Smooth muscle cell of the brain vasculature (primary cell): ENCODE measurements around the gene LHFPL6.

Experiments used
- DNase-seq: peaks from one replicate; pipeline ENCODE4 v3.0.0-alpha.2; 2012; ENCODE audit warnings: low read depth, low spot score

Gene LHFPL6

DNA sequence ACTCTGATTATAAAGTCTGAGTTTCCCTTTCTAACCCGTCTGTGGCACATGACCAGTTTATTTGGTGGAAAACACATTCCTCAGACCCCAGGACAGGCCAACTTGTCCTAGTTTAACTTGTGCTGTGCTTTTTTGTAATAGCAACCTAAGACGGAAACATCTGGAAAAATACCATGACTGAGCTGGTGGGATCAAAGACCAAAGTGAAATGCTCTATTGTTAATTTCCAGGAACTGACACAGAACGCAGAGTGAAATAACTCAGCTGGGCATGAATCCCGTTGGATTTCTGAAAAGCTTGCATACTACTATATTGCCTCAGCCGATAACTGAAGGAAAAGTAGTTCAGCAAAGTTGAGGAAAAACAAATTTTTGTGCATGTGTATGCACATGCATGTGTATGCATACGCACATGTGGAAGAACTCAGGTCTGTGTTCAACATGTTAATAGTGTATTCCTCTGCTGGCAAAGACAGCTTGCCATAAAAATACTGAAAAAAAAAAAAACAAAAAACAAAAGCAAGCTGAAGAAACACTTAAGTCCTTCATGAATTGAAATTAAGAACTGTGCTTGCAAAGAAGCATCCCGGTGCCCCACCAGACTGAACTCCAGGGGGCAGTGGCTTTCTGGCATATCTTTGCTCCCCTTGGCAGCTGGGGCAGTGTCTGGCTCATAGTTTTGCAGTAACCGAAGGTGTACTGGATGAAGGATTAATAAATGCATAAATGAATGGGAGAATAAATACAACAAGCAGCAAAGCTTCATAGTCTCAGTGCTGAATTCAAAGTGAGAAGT is 187.8 kb downstream of the LHFPL6 start:
- DNase-seq = peak; percentile 61

DNA sequence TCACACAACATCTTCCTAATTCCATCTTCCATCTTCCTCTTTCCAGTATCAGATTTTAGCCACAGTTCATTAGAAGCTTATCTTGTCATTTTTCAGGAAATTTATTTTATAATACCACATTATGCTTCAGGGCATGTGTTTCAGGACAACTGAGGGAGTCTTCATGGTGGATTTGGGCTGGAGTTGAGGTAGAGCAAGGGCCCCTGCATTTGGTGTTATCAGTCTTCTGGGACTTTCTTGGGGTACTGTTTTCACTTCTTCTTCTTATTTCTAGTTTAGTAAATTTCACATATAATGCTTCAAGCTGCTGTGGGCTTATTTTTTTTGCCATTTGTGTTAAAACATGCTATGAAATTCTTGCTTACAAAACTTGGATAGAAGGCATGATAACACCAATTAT is 188.7 kb downstream of the LHFPL6 start:
- no peak for DNase-seq

DNA sequence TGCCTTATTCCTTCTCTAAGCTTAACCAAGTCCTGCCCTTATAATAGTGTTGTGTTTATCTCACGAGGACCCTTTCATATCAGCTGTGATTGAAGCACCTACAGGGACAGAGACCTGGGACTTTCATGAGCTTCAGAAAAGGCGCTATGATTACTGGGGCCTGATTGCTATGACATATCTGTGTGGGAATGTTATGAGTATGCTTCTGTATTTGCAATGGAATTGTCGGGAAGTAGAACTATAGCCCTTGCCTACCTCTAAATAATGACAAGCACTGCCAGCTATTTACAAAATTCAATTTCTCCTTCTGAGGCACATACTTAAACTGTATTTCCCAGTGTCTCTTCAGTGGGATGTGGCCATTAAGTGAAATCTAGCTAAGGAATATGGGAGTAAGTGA is 191.5 kb downstream of the LHFPL6 start:
- DNase-seq = no peak

DNA sequence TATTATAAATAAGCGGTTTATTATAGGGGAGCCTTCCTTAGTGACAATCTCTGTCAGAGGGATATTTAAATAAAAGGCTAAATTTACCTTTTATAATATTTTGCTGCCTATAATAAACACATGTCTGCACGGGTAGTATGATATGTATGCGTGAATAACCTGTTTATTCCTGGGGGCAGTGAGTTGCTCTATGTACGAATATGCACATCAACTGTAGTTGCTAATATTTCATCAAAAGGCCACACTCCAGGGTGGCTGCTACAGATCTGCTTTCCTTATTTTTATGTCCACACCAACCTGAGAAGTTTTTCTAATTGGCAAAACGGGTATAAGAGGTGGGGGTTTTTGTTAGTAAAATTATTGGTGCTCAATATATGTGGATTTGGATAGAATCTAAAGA is 192.0 kb downstream of the LHFPL6 start:
- no peak for DNase-seq

DNA sequence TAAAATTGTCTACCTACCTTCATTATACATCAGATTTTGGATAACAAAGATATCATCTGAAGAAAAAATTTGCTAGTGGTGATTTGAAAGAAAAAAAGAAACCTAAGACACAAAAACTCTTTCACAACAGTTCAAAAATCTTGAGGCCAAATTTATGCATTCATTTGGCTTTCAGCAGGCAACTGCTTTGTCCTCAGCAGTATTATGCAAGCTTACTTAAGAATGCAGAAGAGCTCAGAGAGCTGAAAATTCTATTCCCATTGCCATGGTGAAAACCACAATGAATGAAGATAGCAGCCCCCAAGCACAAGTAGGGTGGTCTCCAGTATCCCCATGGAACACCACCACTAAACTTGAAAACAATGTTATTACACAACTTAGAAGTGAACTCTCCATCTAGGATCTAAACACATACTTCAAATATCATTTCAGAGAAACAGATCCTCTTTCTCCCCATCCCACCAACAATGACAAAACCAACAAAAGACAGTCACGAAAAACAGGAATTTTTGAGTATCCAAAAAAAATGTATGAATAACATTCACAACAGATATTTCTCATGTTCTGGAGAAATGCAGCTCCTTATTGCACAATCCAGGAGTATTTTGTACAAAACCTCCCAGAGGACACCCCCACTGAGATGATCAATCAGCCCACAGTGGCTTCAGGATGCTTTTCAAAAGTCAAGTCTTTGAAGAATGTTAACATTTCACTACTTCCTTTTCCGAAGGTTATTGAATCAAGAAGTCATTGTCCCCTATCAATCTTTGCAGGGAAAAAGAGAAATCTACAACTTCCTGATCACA is 192.7 kb downstream of the LHFPL6 start:
- no peak for DNase-seq

DNA sequence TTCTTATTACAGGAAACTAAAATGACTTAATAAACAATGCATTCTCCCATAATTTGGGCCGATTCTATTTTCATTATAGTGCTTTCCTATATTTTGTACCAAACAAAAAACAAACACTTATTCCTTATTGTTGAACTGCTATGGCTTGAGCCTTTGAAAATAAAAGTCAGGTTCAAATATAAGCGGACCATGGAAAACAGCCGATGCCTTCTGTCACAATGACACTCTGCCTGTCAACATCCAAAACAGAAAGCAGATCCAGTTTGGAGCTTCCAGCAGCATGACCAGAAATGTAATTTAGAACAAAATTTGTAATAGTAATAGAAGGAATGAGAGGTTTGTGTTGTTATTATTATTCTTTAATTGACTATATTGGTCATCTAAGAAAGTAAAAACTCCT is 194.5 kb downstream of the LHFPL6 start:
- no peak for DNase-seq

DNA sequence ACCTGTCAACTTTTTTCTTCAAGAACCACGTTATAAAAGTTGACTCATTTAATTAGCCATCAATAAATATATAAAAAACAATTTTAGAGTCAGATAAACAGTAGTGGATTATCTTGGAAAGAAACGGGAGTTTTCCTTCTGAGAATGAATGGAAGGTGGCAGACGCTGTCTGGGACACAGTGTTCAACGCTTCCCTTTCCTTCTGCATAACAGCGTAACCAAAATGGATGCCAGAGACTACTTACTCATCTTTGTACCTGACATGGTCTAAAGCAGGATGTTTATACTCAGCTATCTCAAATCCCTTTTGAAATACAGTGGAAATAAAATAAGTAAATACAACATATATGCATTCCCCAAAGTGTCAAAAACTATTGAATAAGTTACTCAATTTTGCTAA is 195.2 kb downstream of the LHFPL6 start:
- no peak for DNase-seq

DNA sequence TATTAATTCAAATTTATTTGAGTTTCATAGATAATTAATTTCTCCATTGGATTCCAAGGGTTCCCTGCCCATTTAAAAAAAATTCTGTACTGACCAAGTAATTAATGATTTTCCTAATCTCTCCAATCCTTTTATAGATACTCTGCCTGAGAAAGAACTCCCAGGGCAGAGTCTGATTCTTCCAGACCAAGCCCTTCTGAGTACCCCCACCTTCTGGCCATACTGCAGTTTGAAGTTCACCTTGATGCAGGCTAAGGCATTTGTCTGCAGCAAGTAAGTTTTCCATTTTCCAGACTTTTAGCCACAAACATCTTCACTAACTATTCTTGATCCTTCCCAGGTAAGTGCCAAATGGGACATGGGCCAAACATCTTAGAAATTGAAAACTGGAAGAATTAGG is 195.9 kb downstream of the LHFPL6 start:
- DNase-seq = no peak

DNA sequence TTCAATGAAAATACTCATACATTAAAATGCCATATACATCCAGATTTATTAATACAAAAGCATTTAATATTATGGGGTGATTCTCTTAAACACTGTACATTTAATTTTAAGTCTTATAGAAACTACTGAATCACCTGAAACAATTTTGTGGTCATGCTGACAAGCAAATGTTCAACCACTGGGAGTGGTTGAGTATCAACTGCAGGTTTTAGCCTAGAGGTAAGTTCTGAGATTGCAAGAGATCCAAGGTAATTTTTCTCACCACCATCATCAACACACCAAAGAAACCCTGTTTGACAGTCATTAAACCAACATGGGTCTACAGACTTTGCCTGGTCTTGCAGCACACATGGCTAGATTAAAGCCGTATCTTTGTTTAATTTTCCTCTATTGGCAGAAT is 196.3 kb downstream of the LHFPL6 start:
- no peak for DNase-seq

DNA sequence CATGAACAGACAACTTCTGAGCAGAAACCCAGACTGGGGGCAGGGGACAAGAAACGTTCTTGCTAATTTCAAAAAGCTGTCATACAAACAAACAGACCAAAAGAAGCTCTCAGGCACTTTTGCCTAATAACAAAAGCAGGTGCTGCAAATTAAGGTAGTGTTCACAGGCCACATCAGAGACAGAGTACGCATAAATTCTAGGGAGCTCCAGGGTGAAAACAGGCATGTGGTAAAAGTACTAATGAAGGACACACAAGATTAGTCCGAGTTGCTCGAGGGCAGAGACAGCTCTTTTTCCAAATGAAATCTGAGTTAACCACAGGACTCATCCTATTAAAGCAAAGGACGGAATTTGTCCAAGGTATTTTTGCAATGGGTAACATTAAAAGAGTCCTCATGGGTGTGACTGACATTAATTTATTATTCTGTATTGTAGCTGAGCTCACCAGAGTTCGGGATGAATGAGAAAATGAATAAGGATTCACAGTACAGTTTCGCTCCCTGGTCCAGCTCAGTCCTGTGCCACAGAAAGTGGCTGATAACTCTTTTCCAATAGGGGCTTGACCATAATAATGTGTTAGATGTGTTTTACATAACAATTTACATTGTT is 197.3 kb downstream of the LHFPL6 start:
- no peak for DNase-seq

DNA sequence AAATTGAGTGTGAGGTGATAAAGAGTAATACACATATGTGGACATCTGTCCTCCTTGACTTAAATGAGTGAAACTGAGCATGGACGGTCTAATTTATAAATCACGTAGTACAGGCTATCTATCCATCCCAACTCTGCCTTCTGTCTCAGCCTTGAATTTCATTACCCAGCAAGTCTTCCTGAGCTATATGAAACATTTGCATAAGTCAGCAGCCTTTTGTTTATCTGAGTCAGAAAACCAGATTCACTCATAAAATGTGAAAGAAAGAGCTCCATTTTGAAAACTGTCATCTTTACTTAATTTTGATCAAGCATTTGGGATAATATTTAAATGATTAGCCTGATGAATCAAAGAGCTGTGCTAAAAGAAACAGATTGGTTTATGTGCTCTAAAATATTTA is 197.9 kb downstream of the LHFPL6 start:
- DNase-seq = no peak

DNA sequence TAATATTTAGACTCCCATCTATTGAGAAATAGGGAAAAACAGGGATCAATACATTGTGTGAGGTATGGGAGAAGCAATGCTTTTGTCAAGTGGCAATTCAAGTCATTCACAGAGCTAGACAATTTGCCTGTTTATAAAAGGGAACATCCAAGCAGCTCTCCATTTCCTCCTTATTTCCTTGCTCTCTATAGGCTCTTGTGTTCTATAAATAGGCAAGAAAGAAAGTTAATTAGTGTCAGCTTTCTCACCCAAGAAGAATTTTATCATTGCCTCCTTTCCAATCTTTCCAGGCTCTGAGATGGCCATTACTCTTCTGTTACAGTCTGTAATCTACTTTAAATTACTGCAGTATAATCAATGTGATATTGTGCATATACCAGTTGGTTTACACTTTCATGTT is 199.9 kb downstream of the LHFPL6 start:
- no peak for DNase-seq

DNA sequence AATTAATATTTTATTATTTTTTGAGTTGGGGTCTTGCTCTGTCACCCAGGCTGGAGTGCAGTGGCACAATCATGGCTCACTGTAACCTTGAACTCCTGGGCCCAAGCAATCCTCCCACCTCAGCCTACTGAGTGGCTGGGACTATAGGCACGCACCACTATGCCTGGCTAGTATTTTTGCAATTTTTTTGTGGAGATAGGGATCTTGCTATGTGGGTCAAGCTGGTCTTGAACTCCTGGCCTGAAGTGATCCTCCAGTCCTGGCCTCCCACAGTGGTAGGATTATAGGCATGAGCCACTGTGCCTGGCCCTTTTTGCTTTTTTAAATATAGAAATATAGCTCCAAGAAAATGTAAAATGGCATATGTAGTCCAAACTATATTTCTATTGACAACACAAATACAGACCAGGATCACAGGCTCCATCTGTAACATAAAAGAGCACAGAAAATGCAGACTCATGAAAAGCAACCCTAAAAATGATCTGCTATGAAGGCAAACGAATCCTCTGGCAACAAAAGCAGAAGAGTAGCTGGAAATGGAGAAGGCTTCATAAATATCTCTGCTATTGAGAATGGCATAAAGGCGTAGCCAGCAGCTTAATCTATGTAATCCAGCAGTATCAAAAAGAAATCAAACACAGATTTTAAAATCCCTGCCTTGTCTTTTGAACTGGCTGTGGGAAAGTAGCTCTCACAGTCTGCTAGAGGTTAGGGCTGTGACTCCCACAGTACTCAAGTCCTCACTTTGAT is 200.6 kb downstream of the LHFPL6 start:
- DNase-seq = no peak

DNA sequence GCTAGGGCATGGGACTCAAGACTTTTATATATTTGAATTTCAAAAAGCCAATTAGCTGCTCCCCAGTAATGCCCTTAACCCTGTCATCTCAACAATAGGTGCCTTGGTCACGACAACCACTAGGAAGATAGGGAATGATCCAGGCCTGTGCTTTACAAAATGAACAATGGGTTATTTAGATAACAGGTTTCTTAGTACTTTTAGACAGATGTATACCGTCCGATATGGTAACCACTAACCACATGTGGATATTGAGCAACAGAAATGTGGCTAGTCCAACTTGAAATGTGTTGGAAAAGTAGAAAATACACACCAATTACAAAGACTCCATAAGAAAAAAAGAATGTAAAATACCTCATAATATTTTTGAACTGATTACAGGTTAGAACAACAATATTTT is 201.2 kb downstream of the LHFPL6 start:
- DNase-seq = no peak

DNA sequence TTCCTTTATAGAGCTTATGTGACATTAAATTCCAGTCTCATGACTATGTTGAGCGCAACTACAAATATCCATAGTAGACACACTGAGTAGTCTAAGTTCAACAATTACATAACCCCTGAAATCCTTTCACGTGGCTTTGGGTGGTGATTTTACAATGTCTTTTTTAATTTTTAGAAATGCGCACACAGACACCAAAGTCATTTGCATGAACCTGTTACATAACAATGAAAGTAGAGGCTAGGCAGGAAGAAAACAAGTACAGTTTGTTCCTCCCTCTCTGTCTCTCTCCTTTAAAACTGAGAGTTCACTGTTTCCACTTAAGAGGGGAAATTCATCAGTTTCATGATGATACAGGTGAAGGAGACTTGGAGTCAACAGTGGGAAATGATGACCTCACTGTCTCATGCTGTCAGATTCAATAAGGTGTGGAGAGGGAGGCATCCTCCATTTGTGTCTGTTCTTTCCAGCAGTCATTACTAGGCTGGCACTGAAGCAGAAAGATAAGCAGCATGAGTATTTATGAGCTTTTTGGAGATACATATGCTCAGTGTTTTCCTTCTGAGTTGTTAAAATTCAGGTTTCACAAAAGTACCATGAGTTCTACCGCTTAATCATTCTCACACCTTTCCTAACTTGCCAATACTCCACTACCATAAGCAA is 201.8 kb downstream of the LHFPL6 start:
- no peak for DNase-seq

DNA sequence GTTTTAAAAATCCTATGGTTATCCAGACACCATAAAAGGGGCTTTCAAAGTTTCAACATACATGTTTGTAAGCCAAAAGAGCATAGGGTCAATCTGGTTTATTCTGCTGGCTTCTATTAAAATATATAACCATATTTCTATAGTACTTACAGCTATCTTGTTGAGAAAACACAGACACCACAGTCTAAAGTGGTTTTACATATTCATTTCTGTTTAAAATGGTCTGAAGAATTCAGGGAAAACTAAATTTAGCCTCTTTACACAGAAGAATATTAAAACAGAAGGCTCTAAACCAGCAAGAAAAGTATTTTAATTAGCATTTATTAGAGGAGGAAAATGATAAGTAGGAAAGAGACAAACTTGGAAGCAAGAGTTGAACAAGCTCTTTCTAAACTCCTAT is 203.9 kb downstream of the LHFPL6 start:
- no peak for DNase-seq

DNA sequence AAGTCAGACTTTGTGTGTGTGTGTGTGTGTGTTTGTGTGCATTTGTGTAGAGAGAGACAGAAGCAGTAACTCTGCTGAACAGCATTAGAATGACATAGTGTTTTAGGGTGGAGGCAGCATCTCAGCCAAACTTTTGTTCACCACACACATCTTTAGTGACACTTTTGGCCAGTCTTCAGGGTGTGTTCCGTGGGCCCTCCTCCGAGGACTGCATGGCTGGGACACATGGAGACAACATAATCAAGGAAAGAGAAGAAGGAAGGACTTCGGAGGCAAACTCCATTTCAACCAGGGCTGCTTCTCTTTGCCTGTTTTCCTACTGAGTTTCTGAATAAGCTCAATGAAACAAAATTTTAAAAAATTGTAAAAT is 205.1 kb downstream of the LHFPL6 start:
- no peak for DNase-seq

DNA sequence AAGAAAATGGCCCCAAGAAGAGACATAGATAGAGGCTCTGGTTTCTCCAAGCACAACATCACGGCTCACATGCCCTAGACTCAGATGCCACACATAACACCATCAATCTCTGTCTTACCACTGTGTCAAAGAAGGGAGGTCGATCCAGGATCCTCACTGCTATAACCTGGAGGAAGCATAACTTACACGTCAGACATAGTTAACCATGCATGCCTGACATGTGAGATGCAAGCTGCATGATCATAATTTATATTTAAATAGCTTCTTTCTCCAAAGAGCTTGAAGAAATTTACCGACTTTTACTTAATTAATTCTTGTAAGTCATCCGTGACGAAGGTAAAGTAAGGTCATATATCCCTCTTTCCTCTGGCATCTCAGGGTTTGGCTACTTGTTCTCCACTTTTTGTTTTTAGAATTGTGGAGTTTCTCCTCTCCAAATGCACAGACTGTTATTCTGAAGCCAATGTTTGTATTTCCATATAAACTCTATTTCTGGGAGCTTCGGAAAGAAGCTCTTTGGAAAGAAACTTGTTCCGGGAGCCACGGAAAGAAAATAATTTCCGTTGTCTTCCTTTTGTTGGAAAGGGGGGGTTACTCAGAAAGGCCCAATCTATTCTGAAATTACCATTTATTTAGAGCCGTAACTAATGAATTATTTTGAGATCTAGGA is 205.6 kb downstream of the LHFPL6 start:
- DNase-seq = no peak

DNA sequence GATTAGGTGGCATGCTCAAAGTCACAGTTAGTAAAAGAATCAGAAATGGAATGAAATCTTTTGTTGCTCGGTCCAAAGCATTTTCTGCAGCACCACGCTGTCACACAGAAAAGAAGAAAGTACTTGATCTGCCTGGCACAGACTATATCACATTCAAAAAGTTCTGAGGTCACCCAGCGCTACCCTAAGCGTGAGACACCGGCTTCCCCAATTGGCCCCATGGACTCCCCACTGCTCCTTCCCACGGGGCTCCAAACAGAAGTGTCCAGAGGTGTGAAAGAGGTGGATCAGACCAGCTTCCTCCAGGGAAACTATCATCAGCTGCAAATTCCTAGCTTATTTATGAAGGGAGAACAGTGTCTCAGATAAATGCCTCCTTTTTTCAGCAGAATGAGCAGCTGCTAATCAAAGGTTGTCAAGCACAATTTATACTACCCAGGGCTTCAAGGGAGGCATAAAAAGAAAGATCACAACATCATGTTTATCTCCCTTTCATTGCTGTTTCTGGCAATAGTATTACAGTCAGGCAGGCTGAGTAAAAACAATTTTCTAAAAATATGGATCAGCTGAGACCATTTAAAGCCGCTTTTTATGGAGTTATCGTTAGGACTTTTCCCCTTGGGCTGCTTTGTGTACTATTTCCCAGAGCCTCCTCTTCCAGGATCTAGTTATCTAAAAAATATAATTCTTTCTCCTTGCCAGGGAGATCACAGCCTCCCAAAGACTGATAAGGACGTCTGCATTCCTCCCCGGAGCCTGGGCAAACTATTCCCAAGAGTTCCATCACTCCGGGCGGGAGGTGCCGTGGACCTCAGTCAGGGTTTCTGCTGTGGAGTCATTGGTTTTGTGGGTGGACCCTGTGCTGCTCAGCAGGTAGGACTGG is 208.0 kb downstream of the LHFPL6 start:
- no peak for DNase-seq

DNA sequence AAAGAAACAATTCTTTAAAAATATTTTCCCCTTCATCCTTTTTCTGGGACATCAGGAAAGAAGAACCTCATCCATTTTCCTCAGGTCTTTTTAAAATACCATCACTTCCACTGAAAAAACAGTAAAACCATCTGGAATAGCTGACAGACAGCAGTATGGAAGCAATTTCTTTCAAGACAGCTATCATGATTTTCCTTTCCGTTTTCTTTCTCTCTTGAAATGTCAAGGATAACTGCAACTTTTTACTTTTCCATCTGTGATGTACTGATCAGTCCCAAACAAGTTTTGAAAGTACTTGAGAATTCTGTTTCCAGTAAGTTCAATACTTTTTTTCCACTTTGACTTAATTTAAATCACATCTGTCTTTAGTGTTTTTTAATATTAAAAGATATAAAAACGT is 211.2 kb downstream of the LHFPL6 start:
- no peak for DNase-seq
